ENCODE results near the gene RWDD3.

DNA sequence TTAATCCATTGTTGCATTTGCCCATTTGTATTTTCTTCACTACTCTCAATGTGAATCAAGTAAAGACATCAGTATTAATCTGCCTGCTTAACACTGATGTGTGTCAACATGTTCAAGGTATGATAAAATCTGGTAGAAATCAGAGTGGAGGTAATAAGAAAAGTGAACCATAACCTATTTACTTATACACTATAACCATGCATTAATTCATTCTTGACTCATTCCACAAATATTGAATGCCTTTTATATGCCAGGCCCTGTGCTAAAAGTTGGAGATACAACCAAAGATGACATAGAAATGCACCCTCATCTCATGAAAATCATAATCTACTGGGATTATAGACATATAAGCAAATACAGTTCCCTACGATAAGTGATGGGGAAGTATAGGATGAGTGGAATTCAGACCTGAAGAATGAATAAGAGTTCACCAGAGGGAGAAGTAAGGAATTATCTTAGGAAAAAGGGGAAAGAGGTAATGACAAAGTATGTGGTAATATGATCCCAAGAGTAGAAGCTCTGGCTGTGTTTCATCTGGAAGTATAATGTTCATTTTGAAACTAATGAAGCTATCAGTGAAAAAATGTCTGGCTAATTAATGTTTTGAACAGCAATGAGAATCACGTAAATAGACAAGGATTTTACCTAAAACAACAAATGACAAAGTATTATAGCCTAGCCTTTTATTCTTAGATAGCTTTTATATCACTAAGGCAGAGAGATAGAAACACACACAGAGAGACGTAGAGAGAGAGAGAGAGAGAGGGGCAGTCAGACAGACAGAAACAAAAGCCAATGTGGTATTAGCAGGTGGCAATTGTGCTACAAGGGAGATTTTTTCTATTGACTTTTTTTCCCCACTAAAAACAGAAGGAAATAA, 7.0 kb upstream of the RWDD3 start:
- TF ChIP-seq CSDC2 (CRISPR knock-in tag; IDR thresholded peaks at IDR 0.05): no peak
- TF ChIP-seq, protein P1, sequence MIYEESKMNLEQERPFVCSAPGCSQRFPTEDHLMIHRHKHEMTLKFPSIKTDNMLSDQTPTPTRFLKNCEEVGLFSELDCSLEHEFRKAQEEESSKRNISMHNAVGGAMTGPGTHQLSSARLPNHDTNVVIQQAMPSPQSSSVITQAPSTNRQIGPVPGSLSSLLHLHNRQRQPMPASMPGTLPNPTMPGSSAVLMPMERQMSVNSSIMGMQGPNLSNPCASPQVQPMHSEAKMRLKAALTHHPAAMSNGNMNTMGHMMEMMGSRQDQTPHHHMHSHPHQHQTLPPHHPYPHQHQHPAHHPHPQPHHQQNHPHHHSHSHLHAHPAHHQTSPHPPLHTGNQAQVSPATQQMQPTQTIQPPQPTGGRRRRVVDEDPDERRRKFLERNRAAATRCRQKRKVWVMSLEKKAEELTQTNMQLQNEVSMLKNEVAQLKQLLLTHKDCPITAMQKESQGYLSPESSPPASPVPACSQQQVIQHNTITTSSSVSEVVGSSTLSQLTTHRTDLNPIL (CRISPR knock-in tag; IDR thresholded peaks at IDR 0.05; ENCODE audit: low read depth): no peak
- TF ChIP-seq ZNF70 (CRISPR knock-in tag; IDR thresholded peaks at IDR 0.05): no peak

Data from SK-N-SH treated with all-trans-retinoic acid at 6 μM for 48 hours (cell line).